Duodenal mucosa (tissue), 2 donors: ENCODE results near the gene TMEM151B.

ENCODE experiments used
- H3K27ac ChIP-seq: one replicate; pipeline ENCODE4 v1.7.0; 2013; ENCODE audit warnings: low read depth, low read length
- H3K27me3 ChIP-seq, 2 donors: one replicate each; pipeline ENCODE4 v1.7.0; 2013; ENCODE audit warnings: low read length in 2 of 2, control low read depth in 1 of 2; ENCODE audit not compliant: insufficient read depth in 2 of 2, control insufficient read depth in 1 of 2
- H3K36me3 ChIP-seq, 2 donors: one replicate each; pipeline ENCODE4 v1.7.0; 2013; ENCODE audit warnings: low read length in 2 of 2, control low read depth in 1 of 2; ENCODE audit not compliant: insufficient read depth in 2 of 2, control insufficient read depth in 1 of 2
- H3K4me1 ChIP-seq, 2 donors: one replicate each; pipeline ENCODE4 v1.7.0; 2013; ENCODE audit warnings: low read length in 2 of 2, control low read depth in 1 of 2; ENCODE audit not compliant: insufficient read depth in 2 of 2, control insufficient read depth in 1 of 2
- H3K4me3 ChIP-seq, 2 donors: one replicate each; pipeline ENCODE4 v1.7.0; 2013; ENCODE audit warnings: low read length in 2 of 2, low read depth in 1 of 2
- H3K9ac ChIP-seq, 2 donors: one replicate each; pipeline ENCODE4 v1.7.0; 2013; ENCODE audit warnings: low read length in 2 of 2, low read depth in 1 of 2
- H3K9me3 ChIP-seq, 2 donors: one replicate each; pipeline ENCODE4 v1.7.0; 2013; ENCODE audit warnings: low read length in 2 of 2, control low read depth in 1 of 2; ENCODE audit not compliant: control insufficient read depth in 1 of 2

TMEM151B gene

DNA sequence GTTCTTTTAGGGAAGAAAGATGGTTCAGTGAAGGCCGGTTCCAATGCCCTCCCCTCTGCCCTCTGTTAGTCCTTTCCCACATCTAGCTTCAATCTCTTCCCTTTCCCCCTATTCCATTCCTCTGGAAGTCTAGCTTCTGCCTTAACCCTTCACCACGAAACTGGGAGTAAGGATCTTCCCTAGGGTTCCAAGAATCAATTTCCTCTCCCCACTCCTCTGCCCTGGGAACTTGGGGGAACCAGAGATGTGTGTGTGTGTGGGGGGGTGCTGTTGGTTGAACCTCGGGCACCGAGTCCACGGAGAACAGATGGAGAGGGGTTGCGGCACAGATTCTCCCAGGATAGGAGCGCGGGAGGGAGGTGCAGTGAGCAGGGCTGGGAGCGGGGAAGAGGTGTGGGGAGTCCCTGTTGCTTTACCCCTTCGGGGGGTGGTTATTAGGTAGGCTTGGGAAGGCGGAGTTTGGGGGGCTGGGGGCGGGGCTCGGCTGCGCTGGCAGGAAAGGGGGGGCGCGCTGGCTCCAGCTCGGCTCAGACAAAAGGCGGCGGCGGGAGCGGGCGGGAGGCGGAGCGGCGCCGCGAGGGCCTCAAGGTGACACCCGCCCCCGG lies at the start of gene TMEM151B:
TSS of gene TMEM151B (plus strand) at position 530 of the 605 bp plus-strand sequence. CDS start 293 bp downstream, outside the sequence.
- peaks cover 43 to 50% of the 10 kb centered on the region in 2 donors for H3K27me3 ChIP-seq
- H3K4me3 ChIP-seq, result no peak within 1 kb of the TSS
- H3K9ac ChIP-seq, result no peak within 1 kb of the TSS
- no peaks in the 10 kb centered on the region for H3K9me3 ChIP-seq
- H3K4me1 ChIP-seq, result peaks cover 0 to 3% of the 10 kb centered on the region in 2 donors
- no peaks in the 10 kb centered on the region for H3K36me3 ChIP-seq
- H3K27ac ChIP-seq, result no peak within 1 kb of the TSS

- Histone ChIP-seq H3K27ac (no peak overlapping the region), H3K4me3 (no peak overlapping the region), H3K9ac (peak overlapping the region in 1 of 2 donors; percentile 32), H3K27me3 (no peaks in the 10 kb centered on the region), H3K36me3 (no peaks in the 10 kb centered on the region), H3K9me3 (no peaks in the 10 kb centered on the region), H3K4me1 (peaks cover 55 to 58% of the 10 kb centered on the region in 2 donors)
Measured at GRCh38 chr6:44220913-44221290, 49.3 kb upstream of the TMEM151B start.

DNA sequence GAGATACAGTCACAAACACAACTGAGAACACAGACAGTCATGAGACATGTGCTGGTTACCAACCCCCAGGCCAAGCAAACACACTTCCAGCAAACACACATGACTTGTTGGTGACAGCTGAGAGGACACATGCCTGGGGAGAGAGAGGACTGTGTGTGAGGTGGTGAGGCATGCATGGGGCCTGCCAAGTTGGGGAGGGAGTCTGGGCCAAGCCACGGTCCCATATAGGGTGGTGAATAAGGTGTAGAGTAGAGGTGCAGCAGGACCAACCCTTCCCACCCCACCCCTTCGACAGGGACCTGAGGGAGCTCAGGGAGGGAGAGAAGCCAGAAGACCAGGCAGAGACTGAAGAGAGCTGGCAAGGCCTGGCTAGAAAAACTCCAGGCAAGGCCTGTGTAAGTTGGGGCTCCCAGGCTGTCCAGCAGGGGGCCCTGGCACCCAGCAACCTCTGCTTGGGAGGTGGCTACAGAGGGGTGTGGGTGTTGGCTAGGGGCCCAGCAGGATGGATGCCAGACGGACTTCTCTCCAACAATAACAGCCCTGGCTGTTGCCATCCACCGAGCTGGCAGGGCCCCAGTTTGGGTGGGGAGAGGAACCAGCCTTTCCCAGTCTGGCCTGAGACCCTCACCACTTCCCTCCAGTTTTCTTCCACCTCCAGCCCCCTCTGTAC lies 48.8 kb upstream of the TMEM151B start:
- Histone ChIP-seq H3K27me3 (no peaks in the 10 kb centered on the region), H3K4me1 (peaks cover 58 to 61% of the 10 kb centered on the region in 2 donors), H3K9me3 (no peaks in the 10 kb centered on the region), H3K4me3 (no peak overlapping the region), H3K9ac (peak overlapping the region; percentile 32 to 46), H3K27ac (peak overlapping the region; percentile 70), H3K36me3 (no peaks in the 10 kb centered on the region)

- Histone ChIP-seq H3K4me3 (no peak overlapping the region), H3K9me3 (no peaks in the 10 kb centered on the region), H3K36me3 (no peaks in the 10 kb centered on the region), H3K4me1 (peaks cover 53 to 57% of the 10 kb centered on the region in 2 donors), H3K27ac (peak overlapping the region; percentile 70), H3K27me3 (no peaks in the 10 kb centered on the region), H3K9ac (peak overlapping the region; percentile 6 to 46)
Measured at GRCh38 chr6:44221961-44222335, 48.3 kb upstream of the TMEM151B start.

GRCh38 chr6:44222486-44223318 lies 47.5 kb upstream of the TMEM151B start:
- Histone ChIP-seq H3K27me3 (no peaks in the 10 kb centered on the region), H3K9me3 (no peaks in the 10 kb centered on the region), H3K27ac (no peak overlapping the region), H3K9ac (peak overlapping the region; percentile 6 to 25), H3K36me3 (no peaks in the 10 kb centered on the region), H3K4me3 (peak overlapping the region; percentile 44 to 57), H3K4me1 (peaks cover 50 to 51% of the 10 kb centered on the region in 2 donors)

DNA sequence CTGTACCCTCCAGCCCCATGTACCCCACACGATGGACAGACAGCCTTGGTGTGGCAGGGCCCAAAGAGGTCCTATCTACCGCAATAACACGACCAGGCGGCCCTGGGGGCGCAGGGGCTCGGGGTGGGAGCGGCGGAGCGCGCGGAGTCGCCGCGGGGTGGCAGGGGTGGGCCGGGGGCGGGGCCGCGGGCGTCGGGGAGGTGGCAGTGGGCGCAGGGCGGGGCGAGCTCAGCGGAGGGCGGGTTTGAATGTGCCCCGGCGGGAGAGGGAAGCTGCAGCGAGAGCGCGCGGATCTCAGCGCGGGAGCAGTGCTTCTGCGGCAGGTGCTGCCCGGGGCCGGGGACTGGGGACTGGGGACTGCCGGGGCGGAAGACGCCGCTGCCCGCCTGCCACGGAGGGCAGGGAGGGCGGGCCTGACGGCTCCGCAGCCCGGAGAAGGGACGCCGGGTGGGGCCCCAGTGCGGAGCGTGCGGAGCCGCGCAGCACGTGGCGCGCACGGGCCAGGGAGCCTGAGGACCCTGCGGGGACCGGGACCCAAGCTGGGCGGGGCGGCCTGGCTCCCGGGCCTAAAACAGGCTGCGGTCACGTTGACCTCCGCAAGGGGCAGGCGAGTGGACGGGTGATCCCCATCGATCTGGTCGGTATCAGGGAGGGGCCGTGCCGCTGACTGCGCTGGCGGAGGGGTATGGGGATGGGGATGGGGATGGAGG lies 46.8 kb upstream of the TMEM151B start, which contains the start of gene SLC29A1:
TSS of gene SLC29A1 (plus strand) at position 277 of the 710 bp plus-strand sequence. CDS start 3,719 bp downstream, outside the sequence.
- Histone ChIP-seq H3K4me1 (peaks cover 44 to 46% of the 10 kb centered on the region in 2 donors), H3K9ac (peak within 1 kb of the TSS; percentile 29 to 60)

GRCh38 chr6:44224029-44224964 lies 46.0 kb upstream of the TMEM151B start:
- H3K9ac ChIP-seq, result peak overlapping the region; percentile 29 to 60
- no peaks in the 10 kb centered on the region for H3K36me3 ChIP-seq
- H3K4me1 ChIP-seq, result peaks cover 38 to 40% of the 10 kb centered on the region in 2 donors
- H3K27ac ChIP-seq, result no peak overlapping the region
- H3K4me3 ChIP-seq, result peak overlapping the region; percentile 57 to 67
- no peaks in the 10 kb centered on the region for H3K9me3 ChIP-seq
- H3K27me3 ChIP-seq, result no peaks in the 10 kb centered on the region

More for the DNA sequence above, 46.8 kb upstream of the TMEM151B start, which contains the start of gene SLC29A1:
- H3K27me3 ChIP-seq, result no peaks in the 10 kb centered on the region
- no peaks in the 10 kb centered on the region for H3K36me3 ChIP-seq
- H3K27ac ChIP-seq, result no peak within 1 kb of the TSS
- no peaks in the 10 kb centered on the region for H3K9me3 ChIP-seq
- H3K4me3 ChIP-seq, result peak within 1 kb of the TSS; percentile 57 to 67

- Histone ChIP-seq H3K9me3 (no peaks in the 10 kb centered on the region), H3K27ac (no peak overlapping the region), H3K4me3 (no peak overlapping the region), H3K27me3 (no peaks in the 10 kb centered on the region), H3K36me3 (peaks cover 0 to under 1% of the 10 kb centered on the region in 2 donors), H3K4me1 (peaks cover 38 to 40% of the 10 kb centered on the region in 2 donors), H3K9ac (peak overlapping the region in 1 of 2 donors; percentile 60)
Measured at GRCh38 chr6:44224965-44225305, 45.3 kb upstream of the TMEM151B start.
